ENCODE data around the gene AMMECR1. TPM values are rescaled to one million over a fixed set of nuclear protein-coding genes. Genes with fewer than 3 reads are reported as not detected.
"Not testable (repeated sequence)": the region's sequence is repeated elsewhere in the genome, so short reads cannot be mapped to it uniquely, and the experiment has no call there.

Gene AMMECR1
- total RNA-seq, 1 donor from 2014 or later = 19.3 TPM

- H3K4me3 Mint-ChIP-seq = no peak overlapping the region
These were observed 75.5 kb downstream of the AMMECR1 start for GRCh38 chrX:110242371-110242770.

GRCh38 chrX:110241816-110242215, 76.1 kb downstream of the AMMECR1 start:
- H3K9me3 Mint-ChIP-seq = peaks cover 9% of the 10 kb centered on the region
- H3K36me3 Mint-ChIP-seq = peaks cover 4% of the 10 kb centered on the region
- no peak overlapping the region for H3K27ac Mint-ChIP-seq
- H3K4me3 Mint-ChIP-seq = no peak overlapping the region
- no peak for TF ChIP-seq CTCF (conservative IDR thresholded peaks at IDR 0.05)
- H3K4me1 Mint-ChIP-seq (ENCODE audit: unreplicated experiment) = peaks cover 9% of the 10 kb centered on the region
- H3K27me3 Mint-ChIP-seq = no peaks in the 10 kb centered on the region
- DNase-seq (ENCODE audit: extremely low spot score, unreplicated experiment) = no peak

More at GRCh38 chrX:110242371-110242770, 75.5 kb downstream of the AMMECR1 start:
- TF ChIP-seq CTCF (conservative IDR thresholded peaks at IDR 0.05) = no peak
- no peaks in the 10 kb centered on the region for H3K27me3 Mint-ChIP-seq
- peaks cover 4% of the 10 kb centered on the region for H3K36me3 Mint-ChIP-seq
- H3K27ac Mint-ChIP-seq = no peak overlapping the region
- no peak for DNase-seq (ENCODE audit: extremely low spot score, unreplicated experiment)
- peaks cover 9% of the 10 kb centered on the region for H3K4me1 Mint-ChIP-seq (ENCODE audit: unreplicated experiment)
- H3K9me3 Mint-ChIP-seq = peaks cover 9% of the 10 kb centered on the region

GRCh38 chrX:110238259-110238658, 79.6 kb downstream of the AMMECR1 start:
- not testable (repeated sequence) for DNase-seq (ENCODE audit: extremely low spot score, unreplicated experiment); H3K4me1 Mint-ChIP-seq (ENCODE audit: unreplicated experiment); H3K9me3 Mint-ChIP-seq; H3K27me3 Mint-ChIP-seq; H3K4me3 Mint-ChIP-seq; H3K27ac Mint-ChIP-seq; H3K36me3 Mint-ChIP-seq

GRCh38 chrX:110231485-110231884, 86.4 kb downstream of the AMMECR1 start:
- not testable (repeated sequence) for H3K9me3 Mint-ChIP-seq; H3K27me3 Mint-ChIP-seq; H3K27ac Mint-ChIP-seq; DNase-seq (ENCODE audit: extremely low spot score, unreplicated experiment); H3K4me3 Mint-ChIP-seq
- Mint-ChIP-seq H3K36me3 (peaks cover 22% of the 10 kb centered on the region), H3K4me1 (ENCODE audit: unreplicated experiment) (peaks cover 27% of the 10 kb centered on the region)

GRCh38 chrX:110229497-110230111, 88.3 kb downstream of the AMMECR1 start:
- H3K36me3 Mint-ChIP-seq = peaks cover 22% of the 10 kb centered on the region
- H3K27ac Mint-ChIP-seq = peak overlapping the region; percentile 85
- DNase-seq (ENCODE audit: extremely low spot score, unreplicated experiment) = peak; percentile 69
- peaks cover 31% of the 10 kb centered on the region for H3K4me1 Mint-ChIP-seq (ENCODE audit: unreplicated experiment)
- H3K4me3 Mint-ChIP-seq = peak overlapping the region; percentile 84
- H3K9me3 Mint-ChIP-seq, H3K27me3 Mint-ChIP-seq: not testable (repeated sequence)

GRCh38 chrX:110228453-110228852, 89.4 kb downstream of the AMMECR1 start:
- Mint-ChIP-seq H3K27me3 (no peaks in the 10 kb centered on the region), H3K9me3 (no peaks in the 10 kb centered on the region), H3K4me1 (ENCODE audit: unreplicated experiment) (peaks cover 31% of the 10 kb centered on the region), H3K27ac (no peak overlapping the region), H3K4me3 (no peak overlapping the region), H3K36me3 (peaks cover 18% of the 10 kb centered on the region)
- DNase-seq (ENCODE audit: extremely low spot score, unreplicated experiment) = no peak
- TF ChIP-seq CTCF (conservative IDR thresholded peaks at IDR 0.05) = no peak

- H3K27me3 Mint-ChIP-seq = no peaks in the 10 kb centered on the region
- H3K4me1 Mint-ChIP-seq (ENCODE audit: unreplicated experiment) = peaks cover 31% of the 10 kb centered on the region
- TF ChIP-seq CTCF (conservative IDR thresholded peaks at IDR 0.05) = no peak
- H3K9me3 Mint-ChIP-seq = no peaks in the 10 kb centered on the region
- H3K4me3 Mint-ChIP-seq = no peak overlapping the region
- no peak overlapping the region for H3K27ac Mint-ChIP-seq
- no peak for DNase-seq (ENCODE audit: extremely low spot score, unreplicated experiment)
- peaks cover 13% of the 10 kb centered on the region for H3K36me3 Mint-ChIP-seq
These were observed 91.0 kb downstream of the AMMECR1 start for GRCh38 chrX:110226931-110227330.
